ENCODE measurements around the gene CHMP2A. TPM values are rescaled to one million over a fixed set of nuclear protein-coding genes. Genes with fewer than 3 reads are reported as not detected.

The CHMP2A gene
- total and polyA plus RNA-seq, 2 of the 4 experiments (the other 2 are of a cell fraction) = 105 to 183 TPM

DNA sequence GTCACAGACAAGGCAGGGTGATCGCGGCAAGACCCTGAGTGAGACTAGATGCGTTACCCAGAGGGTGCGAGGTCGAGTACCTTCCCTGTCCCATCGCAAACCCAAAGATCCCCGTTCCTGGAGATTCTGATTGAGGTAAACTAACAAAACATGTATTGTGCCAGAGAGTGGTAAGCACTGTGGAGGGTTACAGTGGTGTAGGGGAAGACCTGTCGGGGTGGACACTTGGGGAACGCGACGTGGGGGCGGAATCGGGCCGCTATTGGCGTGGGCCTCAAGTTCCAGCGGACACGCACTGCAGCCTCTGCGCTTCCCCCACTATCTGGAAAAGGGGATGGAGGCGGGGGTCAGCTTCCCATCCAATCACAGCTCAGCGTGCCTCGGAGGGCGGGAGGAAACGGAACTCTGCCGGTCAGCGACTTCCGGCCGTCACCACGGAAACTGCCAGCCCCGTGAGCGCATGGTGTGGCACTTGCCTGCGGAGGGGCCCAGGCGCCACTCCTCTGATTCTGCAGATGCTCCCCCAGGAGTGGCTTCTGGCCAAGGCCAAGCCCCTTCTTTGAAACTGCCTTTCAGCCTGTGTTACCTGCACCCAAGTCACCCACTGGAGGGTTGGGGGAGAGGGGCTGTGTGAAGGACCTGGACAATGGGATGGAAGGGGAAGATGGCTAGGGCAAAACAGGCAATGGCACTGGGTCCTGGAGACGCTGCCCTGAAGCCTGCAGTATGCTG, 4.5 kb upstream of the CHMP2A start (continued):
- TF ChIP-seq USF2 (IDR thresholded peaks at IDR 0.05; ENCODE audit: low read depth, low read length) (no peak; the same call in 1 of the 2 replicates), RAD21 (IDR thresholded peaks at IDR 0.05; ENCODE audit: low read length) (no peak)

GRCh38 chr19:58558623-58559274, 3.8 kb upstream of the CHMP2A start:
- Histone ChIP-seq H2BK20ac (ENCODE audit: low read depth, low read length) (peak overlapping the region; percentile 32; the same call in 1 of the 2 replicates), H3K14ac (replicated peaks; ENCODE audit: low read depth, low read length) (peak overlapping the region; percentile 99), H2BK15ac (ENCODE audit: low read depth, low read length) (peak overlapping the region; percentile 67; the same call in 1 of the 3 replicates), H3K9me1 (ENCODE audit: insufficient read depth, low read length) (peaks cover 27% of the 10 kb centered on the region), H3K79me1 (ENCODE audit: low read depth in 1 of 2, low read length in 2 of 2) (peaks cover 16 to 53% of the 10 kb centered on the region in 2 experiments), H2AK5ac (ENCODE audit: low read depth, low read length) (peak overlapping the region; percentile 99), H3K27ac (ENCODE audit: insufficient read depth, low read length) (peak overlapping the region; percentile 100), H4K91ac (ENCODE audit: insufficient read depth, low read depth, low read length) (peak overlapping the region; percentile 99), H4K5ac (ENCODE audit: low read depth, low read length) (peak overlapping the region; percentile 95), H3K23ac (ENCODE audit: low read depth, low read length) (peak overlapping the region; percentile 99), H3K4me3 (ENCODE audit: insufficient read depth, low read depth, low read length) (peak overlapping the region; percentile 81), H3K36me3 (ENCODE audit: control insufficient read depth, insufficient read depth, low read length) (peaks cover 12% of the 10 kb centered on the region; the same call in 1 of the 2 replicates), H3K18ac (ENCODE audit: low read depth, low read length) (peak overlapping the region; percentile 94), H3K4me1 (ENCODE audit: control insufficient read depth, insufficient read depth, low read length) (peaks cover 31% of the 10 kb centered on the region), H3K27me3 (ENCODE audit: control insufficient read depth, insufficient read depth, low read length) (no peaks in the 10 kb centered on the region), H2AFZ (replicated peaks; ENCODE audit: low read length, poor library complexity) (peak overlapping the region; percentile 100), H4K8ac (ENCODE audit: low read depth in 2 of 2, low read length in 2 of 2) (peak overlapping the region; percentile 100), H3K9ac (ENCODE audit: low read depth, low read length) (peak overlapping the region; percentile 99), H3K4ac (ENCODE audit: low read depth, low read length) (peak overlapping the region; percentile 99), H3K9me3 (ENCODE audit: control insufficient read depth, insufficient read depth, low read length) (no peaks in the 10 kb centered on the region), H3K4me2 (ENCODE audit: low read depth, low read length) (peak overlapping the region; percentile 91), H4K20me1 (ENCODE audit: insufficient read depth, low read length) (peaks cover 12% of the 10 kb centered on the region), H2BK120ac (ENCODE audit: low read depth, low read length) (peak overlapping the region; percentile 84), H2BK5ac (ENCODE audit: low read depth, low read length, poor library complexity, severe bottlenecking) (peak overlapping the region; percentile 100), H2AK9ac (replicated peaks; ENCODE audit: low read depth, low read length, poor library complexity) (peak overlapping the region; percentile 100), H3K56ac (ENCODE audit: extremely low read depth, insufficient read depth, low read length) (peak overlapping the region; percentile 98)
- WGBS, 2 experiments (ENCODE audit: extremely low coverage in 2 of 2, insufficient read length in 1 of 2) = 0% methylated on average over 47 of the region's 76 CpGs; no CpG with 5 or more reads in 1 of the 2 experiments
- intact Hi-C loops (cut with micrococcal nuclease) = loop anchor here (1.0 to 2.0 kb wide), 2 partner anchors 14 kb away; partner anchors contain the start of gene TRIM28
- CTCF ChIA-PET = no interaction called here
- POLR2A ChIA-PET (ENCODE audit: unreplicated experiment) = no interaction called here
- no TSS peak for BruUV-seq (replicated peaks)
- dilution Hi-C loops (cut with HindIII; ENCODE audit: low sequenced_read_pairs, unreplicated experiment) = no loop called here
- peak; percentile 69 for ATAC-seq (ENCODE audit: low read depth)
- in situ Hi-C loops (cut with MboI; ENCODE audit: low sequenced_read_pairs) = no loop called here
- TF ChIP-seq, protein P1, sequence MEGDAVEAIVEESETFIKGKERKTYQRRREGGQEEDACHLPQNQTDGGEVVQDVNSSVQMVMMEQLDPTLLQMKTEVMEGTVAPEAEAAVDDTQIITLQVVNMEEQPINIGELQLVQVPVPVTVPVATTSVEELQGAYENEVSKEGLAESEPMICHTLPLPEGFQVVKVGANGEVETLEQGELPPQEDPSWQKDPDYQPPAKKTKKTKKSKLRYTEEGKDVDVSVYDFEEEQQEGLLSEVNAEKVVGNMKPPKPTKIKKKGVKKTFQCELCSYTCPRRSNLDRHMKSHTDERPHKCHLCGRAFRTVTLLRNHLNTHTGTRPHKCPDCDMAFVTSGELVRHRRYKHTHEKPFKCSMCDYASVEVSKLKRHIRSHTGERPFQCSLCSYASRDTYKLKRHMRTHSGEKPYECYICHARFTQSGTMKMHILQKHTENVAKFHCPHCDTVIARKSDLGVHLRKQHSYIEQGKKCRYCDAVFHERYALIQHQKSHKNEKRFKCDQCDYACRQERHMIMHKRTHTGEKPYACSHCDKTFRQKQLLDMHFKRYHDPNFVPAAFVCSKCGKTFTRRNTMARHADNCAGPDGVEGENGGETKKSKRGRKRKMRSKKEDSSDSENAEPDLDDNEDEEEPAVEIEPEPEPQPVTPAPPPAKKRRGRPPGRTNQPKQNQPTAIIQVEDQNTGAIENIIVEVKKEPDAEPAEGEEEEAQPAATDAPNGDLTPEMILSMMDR (conservative IDR thresholded peaks at IDR 0.05; ENCODE audit: low read depth, low read length) = no peak
- peak; percentile 85 for TF ChIP-seq POLR2A (IDR thresholded peaks at IDR 0.05; ENCODE audit: low read depth, low read length)
- DNase-seq = peak; percentile 98
